ENCODE results near the gene HMHB1. TPM values are rescaled to one million over a fixed set of nuclear protein-coding genes. Genes with fewer than 3 reads are reported as not detected.

The HMHB1 gene
- total RNA-seq, 4 donors from 2014 or later, result not detected

- no peaks in the 10 kb centered on the region for H3K4me1 ChIP-seq
- H3K27ac ChIP-seq, result no peak overlapping the region
- H3K9me3 ChIP-seq, result no peaks in the 10 kb centered on the region
- H3K4me3 ChIP-seq, result no peak overlapping the region
- no peaks in the 10 kb centered on the region for H3K27me3 ChIP-seq
- TF ChIP-seq, protein P1, sequence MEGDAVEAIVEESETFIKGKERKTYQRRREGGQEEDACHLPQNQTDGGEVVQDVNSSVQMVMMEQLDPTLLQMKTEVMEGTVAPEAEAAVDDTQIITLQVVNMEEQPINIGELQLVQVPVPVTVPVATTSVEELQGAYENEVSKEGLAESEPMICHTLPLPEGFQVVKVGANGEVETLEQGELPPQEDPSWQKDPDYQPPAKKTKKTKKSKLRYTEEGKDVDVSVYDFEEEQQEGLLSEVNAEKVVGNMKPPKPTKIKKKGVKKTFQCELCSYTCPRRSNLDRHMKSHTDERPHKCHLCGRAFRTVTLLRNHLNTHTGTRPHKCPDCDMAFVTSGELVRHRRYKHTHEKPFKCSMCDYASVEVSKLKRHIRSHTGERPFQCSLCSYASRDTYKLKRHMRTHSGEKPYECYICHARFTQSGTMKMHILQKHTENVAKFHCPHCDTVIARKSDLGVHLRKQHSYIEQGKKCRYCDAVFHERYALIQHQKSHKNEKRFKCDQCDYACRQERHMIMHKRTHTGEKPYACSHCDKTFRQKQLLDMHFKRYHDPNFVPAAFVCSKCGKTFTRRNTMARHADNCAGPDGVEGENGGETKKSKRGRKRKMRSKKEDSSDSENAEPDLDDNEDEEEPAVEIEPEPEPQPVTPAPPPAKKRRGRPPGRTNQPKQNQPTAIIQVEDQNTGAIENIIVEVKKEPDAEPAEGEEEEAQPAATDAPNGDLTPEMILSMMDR (IDR thresholded peaks at IDR 0.05), result no peak
- TF ChIP-seq POLR2A (IDR thresholded peaks at IDR 0.05), result no peak
- no peaks in the 10 kb centered on the region for H3K36me3 ChIP-seq
- no peak for DNase-seq
Observed at GRCh38 chr5:143771189-143771588, 40.8 kb upstream of the HMHB1 start.

- Histone ChIP-seq H3K4me1 (no peaks in the 10 kb centered on the region), H3K27ac (no peak overlapping the region), H3K4me3 (no peak overlapping the region), H3K9me3 (no peaks in the 10 kb centered on the region), H3K27me3 (no peaks in the 10 kb centered on the region), H3K36me3 (no peaks in the 10 kb centered on the region)
- no peak for DNase-seq
- TF ChIP-seq, protein P1 (IDR thresholded peaks at IDR 0.05), result no peak
- TF ChIP-seq POLR2A (IDR thresholded peaks at IDR 0.05), result no peak
Observed at GRCh38 chr5:143771602-143772001, 40.4 kb upstream of the HMHB1 start.

DNA sequence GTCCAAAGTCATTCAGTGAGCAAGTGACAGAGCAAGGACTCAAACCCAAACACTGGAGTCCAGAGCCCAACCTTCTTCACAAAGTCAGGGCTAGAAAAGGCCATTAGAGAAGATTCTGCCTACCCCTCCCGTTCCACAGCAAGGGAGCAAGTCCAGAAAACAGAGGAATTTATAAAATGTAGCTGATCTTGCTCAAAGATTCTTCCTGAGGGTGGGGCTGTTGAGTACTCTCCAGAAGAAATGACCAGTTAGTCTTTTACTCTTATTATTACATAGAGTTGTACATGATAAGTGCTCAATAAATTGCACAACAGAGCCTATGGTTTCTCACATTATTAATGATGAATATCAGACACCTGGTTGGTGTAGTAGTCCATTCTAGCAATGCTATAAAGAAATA is 39.3 kb upstream of the HMHB1 start:
- DNase-seq, result no peak
- no peaks in the 10 kb centered on the region for H3K9me3 ChIP-seq
- H3K4me1 ChIP-seq, result no peaks in the 10 kb centered on the region
- TF ChIP-seq, protein P1 (IDR thresholded peaks at IDR 0.05), result no peak
- TF ChIP-seq POLR2A (IDR thresholded peaks at IDR 0.05), result no peak
- no peaks in the 10 kb centered on the region for H3K27me3 ChIP-seq
- H3K4me3 ChIP-seq, result no peak overlapping the region
- H3K36me3 ChIP-seq, result no peaks in the 10 kb centered on the region
- H3K27ac ChIP-seq, result no peak overlapping the region

DNA sequence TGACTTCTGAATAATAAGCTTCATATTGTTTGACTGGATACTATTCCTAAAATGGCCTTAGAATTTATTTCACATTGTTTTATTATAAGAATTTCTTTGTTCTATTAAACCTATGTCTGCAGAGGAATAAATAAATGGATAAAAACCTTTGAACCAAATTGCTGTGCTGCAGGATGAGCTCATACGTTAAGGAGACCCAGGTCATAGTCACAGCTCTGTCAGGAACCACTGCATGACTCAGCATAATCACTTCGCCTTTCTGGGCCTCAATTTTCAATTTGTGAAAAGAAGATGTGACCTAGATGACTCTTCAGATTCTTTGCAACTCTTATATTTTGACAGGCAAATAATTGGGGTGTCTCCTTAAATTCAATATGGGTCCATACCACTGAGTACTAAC is 36.7 kb upstream of the HMHB1 start:
- TF ChIP-seq POLR2A (IDR thresholded peaks at IDR 0.05), result no peak
- TF ChIP-seq, protein P1 (IDR thresholded peaks at IDR 0.05), result no peak
- Histone ChIP-seq H3K27ac (no peak overlapping the region), H3K9me3 (peaks cover 0 to 2% (median 0%) of the 10 kb centered on the region in 4 donors), H3K27me3 (no peaks in the 10 kb centered on the region), H3K4me3 (no peak overlapping the region), H3K36me3 (no peaks in the 10 kb centered on the region), H3K4me1 (no peaks in the 10 kb centered on the region)
- DNase-seq, result no peak

DNA sequence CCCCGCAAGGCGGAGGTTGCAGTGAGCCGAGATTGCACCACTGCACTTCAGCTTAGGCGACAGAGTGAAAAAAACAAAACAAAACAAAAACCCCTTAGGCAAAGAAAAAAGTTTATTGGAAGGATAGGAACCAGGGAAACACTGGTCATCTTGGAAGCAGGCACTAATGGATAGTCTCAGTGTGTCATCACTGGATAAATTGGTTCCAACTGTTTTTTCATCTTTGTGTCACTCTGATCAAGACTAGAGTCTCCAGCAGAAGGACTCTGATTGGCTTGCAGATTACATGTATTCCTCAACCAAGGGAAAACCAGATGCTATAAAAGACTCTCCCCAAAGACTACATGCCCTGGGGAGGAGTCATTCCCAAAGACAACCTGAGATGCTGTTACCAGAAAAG is 35.0 kb upstream of the HMHB1 start:
- Histone ChIP-seq H3K27me3 (no peaks in the 10 kb centered on the region), H3K4me1 (no peaks in the 10 kb centered on the region), H3K27ac (no peak overlapping the region), H3K36me3 (no peaks in the 10 kb centered on the region), H3K4me3 (no peak overlapping the region), H3K9me3 (peaks cover 0 to 2% (median 0%) of the 10 kb centered on the region in 4 donors)
- DNase-seq, result no peak
- no peak for TF ChIP-seq POLR2A (IDR thresholded peaks at IDR 0.05)
- TF ChIP-seq, protein P1 (IDR thresholded peaks at IDR 0.05), result no peak

GRCh38 chr5:143779506-143779905 is 32.5 kb upstream of the HMHB1 start:
- Histone ChIP-seq H3K27ac (no peak overlapping the region), H3K4me3 (no peak overlapping the region), H3K4me1 (no peaks in the 10 kb centered on the region), H3K36me3 (no peaks in the 10 kb centered on the region), H3K27me3 (no peaks in the 10 kb centered on the region), H3K9me3 (peaks cover 0 to 2% (median 0%) of the 10 kb centered on the region in 4 donors)
- no peak for DNase-seq
- TF ChIP-seq POLR2A (IDR thresholded peaks at IDR 0.05), result no peak
- TF ChIP-seq, protein P1 (IDR thresholded peaks at IDR 0.05), result no peak

All from Peyer's patch (tissue), 4 donors.